Prostate gland (tissue), 2 donors: ENCODE results near the gene ALG3. TPM values are rescaled to one million over a fixed set of nuclear protein-coding genes. Genes with fewer than 3 reads are reported as not detected.

Experiments used
- DNase-seq: peaks from one replicate; pipeline ENCODE4 v3.0.0-alpha.2; 2019; ENCODE audit warnings: low spot score
- H3K27ac ChIP-seq, 2 donors: fragments of 200-600 bp; sonication (generic); 2 replicates each; pipeline ENCODE4 v1.5.1; 2017 to 2019
- H3K27me3 ChIP-seq: fragments of 200-600 bp; sonication (generic); replicated peaks from 2 replicates; pipeline ENCODE4 v1.5.1; 2019; ENCODE audit not compliant: insufficient read depth
- H3K36me3 ChIP-seq, 2 donors: fragments of 200-600 bp; sonication (generic); 1 replicate in 1 of 2; 2 replicates in 1 of 2; pipeline versions ENCODE4 v1.5.1 to v1.8.1; 2017 to 2019
- H3K4me1 ChIP-seq: fragments of 200-600 bp; sonication (generic); replicated peaks from 2 replicates; pipeline ENCODE4 v1.5.1; 2019
- H3K4me3 ChIP-seq, 2 donors: fragments of 200-600 bp; sonication (generic); 2 replicates each; pipeline ENCODE4 v1.5.1; 2017 to 2019
- H3K9me3 ChIP-seq: fragments of 200-600 bp; sonication (generic); 2 replicates; pipeline ENCODE4 v1.5.1; 2017
- CTCF ChIP-seq, 4 experiments: fragments of 200-600 bp in 2 of 4; fragments of 450-650 bp in 2 of 4; sonication (generic) in 2 of 4; IDR thresholded peaks; 1 replicate in 3 of 4; 2 replicates in 1 of 4; pipeline ENCODE4 v1.5.1; 2016 to 2019; ENCODE audit warnings: antibody characterized with exemption in 4 of 4, mild to moderate bottlenecking in 2 of 4, moderate library complexity in 2 of 4
- POLR2A ChIP-seq: fragments of 450-650 bp; IDR thresholded peaks from one replicate; pipeline ENCODE4 v1.6.1; 2016; ENCODE audit warnings: antibody characterized with exemption, mild to moderate bottlenecking
- POLR2AphosphoS5 ChIP-seq: sonication (generic); formaldehyde crosslinking; IDR thresholded peaks from one replicate; pipeline ENCODE4 v1.6.1; 2017; ENCODE audit warnings: antibody characterized with exemption
- WGBS: methylation state at CpG from one replicate; pipeline ENCODE4 v1.1.5; 2018; 5-methylcytosine and 5-hydroxymethylcytosine counted together
- intact Hi-C: fragments of 100-400 bp; cut with DNase I; formaldehyde crosslinking; loops from one replicate; pipeline ENCODE4 v1.14.2; 2022
- total RNA-seq, 2 donors: library from RNA; depleted of rRNA; stranded (reverse); fragments of >200 nt; gene quantifications; one replicate each; pipeline ENCODE4 v1.1.0, GENCODE V29; 2016

ALG3 gene
- total RNA-seq, 2 donors from 2014 or later, result 78.4 to 79.4 TPM

DNA sequence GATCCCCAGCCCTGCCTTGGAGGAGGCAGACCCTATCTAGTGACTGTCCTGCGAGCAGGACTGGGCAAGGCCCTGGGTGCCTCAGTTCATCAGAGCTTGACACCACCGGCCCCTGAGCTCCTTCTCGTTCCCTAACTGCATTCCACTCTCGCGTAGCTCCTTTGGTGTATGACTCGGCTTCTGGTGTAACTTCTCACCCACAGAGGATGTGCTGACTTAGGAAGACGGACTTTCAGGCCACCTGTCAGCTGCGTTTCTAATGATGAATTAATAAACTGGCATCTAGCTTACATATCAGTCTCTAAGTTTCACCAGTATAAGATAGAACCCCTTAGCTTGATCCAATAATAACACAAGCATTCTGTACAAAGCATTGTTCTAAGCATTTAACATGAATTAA lies 45.2 kb downstream of the ALG3 start:
- 80% methylated on average over 8 of the region's 8 CpGs for WGBS
- no peak for DNase-seq

DNA sequence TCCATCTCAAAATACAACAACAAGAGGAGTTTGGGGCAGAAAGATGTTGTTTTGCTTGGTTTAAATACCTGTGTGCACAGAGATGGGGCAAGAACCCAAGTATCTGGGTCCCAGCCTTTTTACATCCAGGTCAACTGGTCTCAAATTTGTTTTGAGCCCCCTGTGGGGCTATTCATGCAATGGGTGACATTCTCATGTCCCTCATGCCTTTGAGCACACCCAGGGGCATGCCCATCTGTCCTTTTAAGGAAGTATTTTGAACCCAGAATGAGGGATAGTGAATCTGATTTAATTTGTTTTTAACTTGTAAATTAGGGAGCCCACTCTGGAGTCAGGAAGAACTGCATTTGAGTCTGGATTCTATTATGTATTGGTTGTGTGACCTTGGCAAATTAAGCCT lies 47.9 kb downstream of the ALG3 start:
- no peak for DNase-seq
- no peaks in the 10 kb centered on the region for H3K4me1 ChIP-seq
- no peak overlapping the region for H3K4me3 ChIP-seq
- no peaks in the 10 kb centered on the region for H3K36me3 ChIP-seq
- TF ChIP-seq CTCF (IDR thresholded peaks at IDR 0.05) (no peak), POLR2AphosphoS5 (no peak), POLR2A (no peak)
- intact Hi-C loops, result no loop called here
- H3K27ac ChIP-seq, result no peak overlapping the region
- no peaks in the 10 kb centered on the region for H3K27me3 ChIP-seq
- H3K9me3 ChIP-seq, result no peaks in the 10 kb centered on the region

More for the DNA sequence above, 45.2 kb downstream of the ALG3 start:
- Histone ChIP-seq H3K4me3 (no peak overlapping the region), H3K27me3 (no peaks in the 10 kb centered on the region), H3K4me1 (no peaks in the 10 kb centered on the region), H3K27ac (no peak overlapping the region), H3K9me3 (no peaks in the 10 kb centered on the region), H3K36me3 (no peaks in the 10 kb centered on the region)
- intact Hi-C loops, result no loop called here
- no peak for TF ChIP-seq POLR2A

- WGBS, result 88% methylated on average over 9 of the region's 9 CpGs
- Histone ChIP-seq H3K27me3 (no peaks in the 10 kb centered on the region), H3K4me1 (no peaks in the 10 kb centered on the region), H3K27ac (no peak overlapping the region), H3K36me3 (peaks cover 7 to 8% of the 10 kb centered on the region in 2 donors), H3K9me3 (no peaks in the 10 kb centered on the region), H3K4me3 (no peak overlapping the region)
- no peak for TF ChIP-seq CTCF (IDR thresholded peaks at IDR 0.05)
- no peak for TF ChIP-seq POLR2AphosphoS5
- TF ChIP-seq POLR2A, result no peak
- no peak for DNase-seq
- intact Hi-C loops, result no loop called here
These were observed 50.3 kb downstream of the ALG3 start for GRCh38 chr3:184198509-184198908.

DNA sequence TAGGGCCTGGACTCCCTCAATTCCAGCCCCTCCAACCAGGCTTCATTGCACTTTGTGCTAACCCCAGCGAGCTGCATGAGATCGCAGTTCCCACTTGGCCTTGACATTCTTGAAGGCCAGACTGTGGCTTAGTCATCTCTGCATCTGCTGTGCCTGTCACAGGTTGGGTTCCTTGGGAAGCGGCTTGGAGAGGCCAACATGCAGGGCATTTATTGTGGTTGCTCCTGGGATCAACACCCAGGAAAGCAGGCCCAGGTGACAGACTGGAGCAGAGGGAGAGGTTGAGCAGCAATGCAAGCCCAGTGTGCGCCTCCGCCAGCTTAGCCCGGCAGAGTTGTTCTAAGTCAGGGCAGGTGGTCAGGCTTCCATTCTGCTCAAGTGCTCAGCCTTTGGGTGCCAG lies 52.2 kb downstream of the ALG3 start:
- Histone ChIP-seq H3K9me3 (no peaks in the 10 kb centered on the region), H3K27ac (no peak overlapping the region), H3K27me3 (no peaks in the 10 kb centered on the region), H3K4me1 (no peaks in the 10 kb centered on the region), H3K4me3 (no peak overlapping the region), H3K36me3 (peaks cover 13 to 20% of the 10 kb centered on the region in 2 donors)
- 95% methylated on average over 6 of the region's 6 CpGs for WGBS
- intact Hi-C loops, result no loop called here
- TF ChIP-seq CTCF (IDR thresholded peaks at IDR 0.05) (no peak), POLR2A (no peak), POLR2AphosphoS5 (no peak)
- no peak for DNase-seq

- H3K27me3 ChIP-seq, result no peaks in the 10 kb centered on the region
- no peak for TF ChIP-seq CTCF (IDR thresholded peaks at IDR 0.05)
- TF ChIP-seq POLR2A, result no peak
- TF ChIP-seq POLR2AphosphoS5, result no peak
- intact Hi-C loops, result no loop called here
- no peaks in the 10 kb centered on the region for H3K9me3 ChIP-seq
- no peaks in the 10 kb centered on the region for H3K4me1 ChIP-seq
- WGBS, result 95% methylated on average over 9 of the region's 9 CpGs
- H3K36me3 ChIP-seq, result peaks cover 13 to 31% of the 10 kb centered on the region in 2 donors
- no peak overlapping the region for H3K27ac ChIP-seq
- H3K4me3 ChIP-seq, result no peak overlapping the region
- no peak for DNase-seq
These were observed 54.7 kb downstream of the ALG3 start for GRCh38 chr3:184193991-184194539.
